NB4 (cell line): Measurements from ENCODE around the gene TLL2.

Experiments
- MAX ChIP-seq: IDR thresholded peaks from 2 replicates; pipeline ENCODE4 v1.6.1; 2011; ENCODE audit warnings: low read depth, low read length
- POLR2A ChIP-seq: IDR thresholded peaks from 2 replicates; pipeline ENCODE4 v1.6.1; 2011; ENCODE audit warnings: mild to moderate bottlenecking; ENCODE audit not compliant: insufficient read length; ENCODE audit errors: extremely low read depth
- TF ChIP-seq, protein P1 (sequence below): IDR thresholded peaks from one replicate; pipeline ENCODE4 v1.5.1; 2012; ENCODE audit warnings: low read depth, low read length

DNA sequence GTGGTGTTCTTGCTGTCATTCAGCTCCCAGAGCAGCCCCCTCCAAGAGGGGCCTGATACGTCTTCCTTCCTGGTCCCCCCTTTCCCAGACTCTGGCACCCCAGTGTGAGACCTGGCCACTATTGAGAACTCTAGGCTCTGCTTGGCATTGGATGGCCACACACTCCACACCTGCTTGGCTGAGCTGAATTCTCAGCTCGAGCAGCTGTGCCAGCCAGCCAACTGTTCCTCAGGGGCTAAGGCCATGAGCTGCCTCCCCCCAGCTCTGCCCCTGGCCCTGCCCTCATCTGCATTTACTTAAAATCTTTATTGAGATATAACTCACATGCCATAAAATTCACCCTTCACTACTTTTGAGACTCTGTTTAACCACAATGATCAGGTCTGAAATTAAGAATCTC, 6.7 kb downstream of the TLL2 start:
- TF ChIP-seq, protein P1, sequence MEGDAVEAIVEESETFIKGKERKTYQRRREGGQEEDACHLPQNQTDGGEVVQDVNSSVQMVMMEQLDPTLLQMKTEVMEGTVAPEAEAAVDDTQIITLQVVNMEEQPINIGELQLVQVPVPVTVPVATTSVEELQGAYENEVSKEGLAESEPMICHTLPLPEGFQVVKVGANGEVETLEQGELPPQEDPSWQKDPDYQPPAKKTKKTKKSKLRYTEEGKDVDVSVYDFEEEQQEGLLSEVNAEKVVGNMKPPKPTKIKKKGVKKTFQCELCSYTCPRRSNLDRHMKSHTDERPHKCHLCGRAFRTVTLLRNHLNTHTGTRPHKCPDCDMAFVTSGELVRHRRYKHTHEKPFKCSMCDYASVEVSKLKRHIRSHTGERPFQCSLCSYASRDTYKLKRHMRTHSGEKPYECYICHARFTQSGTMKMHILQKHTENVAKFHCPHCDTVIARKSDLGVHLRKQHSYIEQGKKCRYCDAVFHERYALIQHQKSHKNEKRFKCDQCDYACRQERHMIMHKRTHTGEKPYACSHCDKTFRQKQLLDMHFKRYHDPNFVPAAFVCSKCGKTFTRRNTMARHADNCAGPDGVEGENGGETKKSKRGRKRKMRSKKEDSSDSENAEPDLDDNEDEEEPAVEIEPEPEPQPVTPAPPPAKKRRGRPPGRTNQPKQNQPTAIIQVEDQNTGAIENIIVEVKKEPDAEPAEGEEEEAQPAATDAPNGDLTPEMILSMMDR, result no peak
- TF ChIP-seq POLR2A (no peak), MAX (no peak)
